T-cell (primary cell): ENCODE measurements around the gene SAMD3. TPM values are rescaled to one million over a fixed set of nuclear protein-coding genes. Genes with fewer than 3 reads are reported as not detected.
A peak's percentile ranks its signal among the peaks of the same experiment; 100 is the strongest.
"Not testable (repeated sequence)": the region's sequence is repeated elsewhere in the genome, so short reads cannot be mapped to it uniquely, and the experiment has no call there.

ENCODE experiments used
- ATAC-seq, 4 experiments: fragments of 200-7000 bp in 3 of 4; fragments of 150-1000 bp in 1 of 4; cut with Tn5 transposase; replicated peaks in 1 of 4; 1 replicate in 3 of 4; 2 replicates in 1 of 4; pipeline ENCODE4 v1.10.0; 2021; ENCODE audit warnings: moderate library complexity in 3 of 4, mild to moderate bottlenecking in 2 of 4, moderate number of reproducible peaks in 1 of 4
- CTCF ChIA-PET, 2 donors: fragments of 300-600 bp; sonication (Branson Sonifier 250); formaldehyde crosslinking; loops; one replicate each; lab custom pipeline; 2022; ENCODE audit warnings: antibody characterized with exemption in 2 of 2; lab: Charles Lee
- POLR2A ChIA-PET, 2 donors: fragments of 300-600 bp; sonication (Branson Sonifier 250); formaldehyde crosslinking; loops; one replicate each; lab custom pipeline; 2022; ENCODE audit warnings: antibody characterized with exemption in 2 of 2; lab: Charles Lee
- DNase-seq, 35 experiments: peaks; one replicate each; pipeline versions ENCODE4 v3.0.0 to v3.0.0-alpha.2; 2013 to 2023
- H3K27ac ChIP-seq: one replicate; pipeline ENCODE4 v1.5.1; 2013; ENCODE audit warnings: low read length
- H3K27me3 ChIP-seq, 2 experiments: replicated peaks in 1 of 2; 1 replicate in 1 of 2; 2 replicates in 1 of 2; pipeline versions ENCODE4 v1.6.1 to v1.7.0; 2013; ENCODE audit warnings: low read length in 1 of 2, mixed read lengths in 1 of 2; ENCODE audit not compliant: control insufficient read depth in 2 of 2, insufficient read depth in 2 of 2; ENCODE audit errors: extremely low read depth in 1 of 2
- H3K36me3 ChIP-seq, 2 donors: 1 replicate in 1 of 2; 2 replicates in 1 of 2; pipeline versions ENCODE4 v1.6.1 to v1.7.0; 2013; ENCODE audit warnings: low read length in 1 of 2; ENCODE audit not compliant: control insufficient read depth in 2 of 2, insufficient read depth in 1 of 2; ENCODE audit errors: extremely low read depth in 1 of 2
- H3K4me1 ChIP-seq, 2 experiments: 1 replicate in 1 of 2; 2 replicates in 1 of 2; pipeline versions ENCODE4 v1.6.1 to v1.7.0; 2013; ENCODE audit warnings: low read length in 2 of 2, mixed read lengths in 1 of 2; ENCODE audit not compliant: insufficient read depth in 2 of 2, control insufficient read depth in 1 of 2; ENCODE audit errors: extremely low read depth in 1 of 2
- H3K4me3 ChIP-seq, 2 donors: 1 replicate in 1 of 2; 2 replicates in 1 of 2; pipeline versions ENCODE4 v1.5.1 to v1.7.0; 2013; ENCODE audit warnings: mild to moderate bottlenecking in 2 of 2, low read length in 1 of 2, moderate library complexity in 1 of 2; ENCODE audit not compliant: control insufficient read depth in 1 of 2; ENCODE audit errors: extremely low read depth in 1 of 2
- H3K9me3 ChIP-seq: 2 replicates; pipeline ENCODE4 v1.7.0; 2013
- H3K27ac Mint-ChIP-seq, 2 donors: one replicate each; pipeline ENCODE4 v1.8.0; 2020 to 2021; ENCODE audit warnings: mild to moderate bottlenecking in 2 of 2, mixed read lengths in 2 of 2
- H3K27me3 Mint-ChIP-seq, 2 donors: one replicate each; pipeline ENCODE4 v1.8.0; 2021 to 2022; ENCODE audit warnings: mixed read lengths in 2 of 2
- H3K36me3 Mint-ChIP-seq: one replicate; pipeline ENCODE4 v1.8.0; 2021; ENCODE audit warnings: mixed read lengths
- H3K4me1 Mint-ChIP-seq, 3 donors: one replicate each; pipeline ENCODE4 v1.8.0; 2020 to 2022; ENCODE audit warnings: mixed read lengths in 3 of 3, mild to moderate bottlenecking in 1 of 3
- H3K4me3 Mint-ChIP-seq, 3 donors: one replicate each; pipeline ENCODE4 v1.8.0; 2020 to 2022; ENCODE audit warnings: mild to moderate bottlenecking in 3 of 3, mixed read lengths in 3 of 3, moderate library complexity in 3 of 3
- H3K9me3 Mint-ChIP-seq, 3 donors: one replicate each; pipeline ENCODE4 v1.8.0; 2020 to 2022; ENCODE audit warnings: mixed read lengths in 3 of 3
- WGBS: methylation state at CpG from one replicate; pipeline ENCODE4 v1.1.5; 2013; ENCODE audit warnings: missing lambda C conversion rate; ENCODE audit not compliant: insufficient coverage; 5-methylcytosine and 5-hydroxymethylcytosine counted together
- total RNA-seq, 35 experiments: library from RNA in 6 of 35; stranded (reverse) in 6 of 35; fragments of 120-200 nt in 1 of 35; gene quantifications; one replicate each; pipeline versions ENCODE4 v1.2.1 to v1.2.4 and lab custom pipeline; 2013 to 2026

Gene SAMD3, protein sequence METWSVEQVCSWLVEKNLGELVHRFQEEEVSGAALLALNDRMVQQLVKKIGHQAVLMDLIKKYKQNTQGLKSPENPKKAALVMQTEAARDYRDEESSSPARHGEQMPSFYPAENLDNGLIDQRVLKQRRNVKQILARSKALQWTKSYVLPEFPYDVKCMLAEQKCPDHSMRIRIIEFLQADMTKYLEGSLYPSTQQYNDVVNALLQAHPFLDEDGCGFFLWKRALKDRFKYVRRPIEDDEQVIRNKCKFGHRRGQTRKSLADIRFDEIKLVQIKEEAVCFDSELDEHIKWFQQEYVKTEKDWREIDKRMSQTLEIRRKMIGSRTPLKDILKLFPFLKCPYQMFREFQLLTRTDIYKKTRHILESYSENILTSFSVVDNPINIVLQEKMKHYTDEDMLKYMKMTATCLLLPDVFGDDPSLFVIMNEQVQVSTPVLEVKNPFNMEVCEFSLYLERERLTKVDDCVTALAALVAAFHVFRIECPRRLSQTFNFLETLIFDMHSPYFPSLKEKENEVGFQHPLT
- total RNA-seq (10 to 100 TPM; 27.5 to 73.8 (median 38.5) TPM), total RNA-seq (lab: John Stamatoyannopoulos, UW) (1.5 to 54.5 (median 26.3) reads per million in 29 experiments)
- total RNA-seq (2013) = 133 TPM

- ATAC-seq = peak; percentile 70 to 84 (median 74)
- peaks cover 6% of the 10 kb centered on the region for H3K9me3 ChIP-seq
- ChIA-PET CTCF (interaction anchor here (0.5 to 1.7 kb wide), 17 partner anchors 8 to 733 kb away, joined by 3 to 9 read pairs (median 4); no protein-coding TSS in a partner anchor), POLR2A (interaction anchor here in 1 of 2 donors (0.6 to 0.8 kb wide), 2 partner anchors 10 to 25 kb away, joined by 3 to 5 read pairs; no protein-coding TSS in a partner anchor)
- Mint-ChIP-seq H3K36me3 (peaks cover 11% of the 10 kb centered on the region), H3K4me3 (peak within 1 kb of the TSS; percentile 74 to 86 (median 75)), H3K9me3 (peaks cover 0 to 10% (median 6%) of the 10 kb centered on the region in 3 donors), H3K4me1 (peaks cover 27 to 57% (median 40%) of the 10 kb centered on the region in 3 donors), H3K27ac (peak within 1 kb of the TSS; percentile 93 to 98), H3K27me3 (no peaks in the 10 kb centered on the region)
- peak within 1 kb of the TSS; percentile 76 for H3K27ac ChIP-seq
- peak within 1 kb of the TSS; percentile 32 to 45 for H3K4me3 ChIP-seq
- peaks cover 15 to 32% of the 10 kb centered on the region in 2 experiments for H3K4me1 ChIP-seq
- no peaks in the 10 kb centered on the region for H3K27me3 ChIP-seq
- WGBS = no CpG with 5 or more reads among the region's 2 CpGs
- no peaks in the 10 kb centered on the region for H3K36me3 ChIP-seq
- DNase-seq = peak in 7 of 35 experiments; percentile 4 to 62 (median 9)
These were observed at the start of gene SAMD3 for GRCh38 chr6:130222775-130223174. TSS of gene SAMD3 (minus strand) at chr6:130222951. CDS start at chr6:130215273, 7,678 bp downstream.

DNA sequence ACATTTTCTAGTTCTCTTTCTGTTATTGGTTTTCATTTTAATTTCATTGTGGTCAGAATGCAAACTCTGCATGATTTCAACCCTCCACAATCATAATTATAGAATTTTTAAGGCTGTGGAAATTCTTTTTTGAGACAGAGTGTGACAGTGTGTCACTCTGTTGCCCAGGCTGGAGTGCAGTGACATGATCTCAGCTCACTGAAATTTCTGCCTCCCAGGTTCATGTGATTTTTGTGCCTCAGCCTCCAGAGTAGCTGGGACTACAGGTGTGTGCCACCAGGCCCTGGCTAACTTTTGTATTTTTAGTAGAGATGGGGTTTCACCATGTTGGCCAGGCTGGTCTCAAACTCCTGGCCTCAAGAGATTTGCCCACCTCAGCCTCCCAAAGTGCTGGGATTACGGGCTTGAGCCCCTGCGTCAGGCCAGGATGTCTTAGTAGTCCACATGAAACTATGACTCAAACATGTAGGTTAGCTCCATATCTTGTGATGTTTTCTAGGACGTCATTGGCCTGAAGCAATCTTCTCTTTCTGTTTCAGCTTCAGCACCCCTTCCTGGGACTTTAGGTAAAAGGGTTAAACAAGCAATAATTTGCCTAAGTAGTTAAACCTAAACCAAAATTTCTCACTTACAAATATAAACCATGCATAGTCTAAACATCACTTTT, 47.4 kb upstream of the SAMD3 start:
- no peaks in the 10 kb centered on the region for H3K36me3 ChIP-seq
- CTCF ChIA-PET = interaction anchor here (0.5 to 1.0 kb wide), 3 partner anchors 9 to 204 kb away, joined by 4 to 6 read pairs (median 5); no protein-coding TSS in a partner anchor
- 77% methylated on average over 2 of the region's 3 CpGs for WGBS
- POLR2A ChIA-PET = interaction anchor here in 1 of 2 donors (0.5 kb wide), 1 partner anchor 1315 kb away, joined by 5 read pairs; no protein-coding TSS in a partner anchor
- peaks cover 12% of the 10 kb centered on the region for H3K9me3 ChIP-seq
- Mint-ChIP-seq H3K9me3 (peaks cover 4 to 29% (median 8%) of the 10 kb centered on the region in 3 donors), H3K27me3 (no peaks in the 10 kb centered on the region), H3K27ac (no peak overlapping the region), H3K4me1 (peaks cover 0 to 1% (median 0%) of the 10 kb centered on the region in 3 donors), H3K4me3 (no peak overlapping the region), H3K36me3 (peaks cover 6% of the 10 kb centered on the region)
- H3K27me3 ChIP-seq = no peaks in the 10 kb centered on the region
- no peak overlapping the region for H3K27ac ChIP-seq
- DNase-seq (no peak), ATAC-seq (no peak)
- H3K4me3 ChIP-seq = no peak overlapping the region
- H3K4me1 ChIP-seq = no peaks in the 10 kb centered on the region

DNA sequence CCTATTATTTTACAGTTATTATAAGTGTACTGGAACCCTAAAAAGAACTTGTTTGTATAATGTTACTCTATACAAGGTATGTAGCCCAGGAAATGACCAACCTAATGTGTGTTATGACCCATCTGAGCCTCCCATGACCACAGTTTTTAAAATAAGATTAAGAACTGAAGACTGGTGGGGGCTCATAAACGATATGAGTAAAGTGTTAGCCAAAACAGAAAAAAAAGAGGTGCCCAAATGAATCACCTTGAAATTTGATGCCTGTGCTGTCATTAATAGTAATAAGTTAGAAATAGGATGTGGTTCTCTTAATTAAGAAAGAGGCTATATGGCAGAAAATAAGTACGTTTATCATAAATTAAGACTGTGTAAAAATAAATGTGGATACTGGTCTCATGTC, 42.8 kb upstream of the SAMD3 start:
- CTCF ChIA-PET, H3K27me3 Mint-ChIP-seq, H3K9me3 Mint-ChIP-seq, H3K27ac Mint-ChIP-seq, ATAC-seq, H3K27me3 ChIP-seq, DNase-seq, H3K27ac ChIP-seq, H3K9me3 ChIP-seq, POLR2A ChIA-PET, H3K4me1 ChIP-seq, H3K36me3 ChIP-seq, H3K4me3 Mint-ChIP-seq, H3K4me3 ChIP-seq, H3K36me3 Mint-ChIP-seq: not testable (repeated sequence)
- peaks cover 11 to 19% (median 12%) of the 10 kb centered on the region in 3 donors for H3K4me1 Mint-ChIP-seq
- WGBS = no CpG with 5 or more reads among the region's 2 CpGs

- peak overlapping the region in 1 of 3 donors; percentile 77 for H3K4me3 Mint-ChIP-seq
- peaks cover 0 to 19% of the 10 kb centered on the region in 2 experiments for H3K4me1 ChIP-seq
- no peaks in the 10 kb centered on the region for H3K9me3 ChIP-seq
- CTCF ChIA-PET = interaction anchor here in 1 of 2 donors (0.6 to 0.7 kb wide), 3 partner anchors 9 to 1116 kb away, joined by 3 read pairs; no protein-coding TSS in a partner anchor
- H3K27ac Mint-ChIP-seq = peak overlapping the region; percentile 84 to 95
- no peaks in the 10 kb centered on the region for H3K36me3 ChIP-seq
- H3K36me3 Mint-ChIP-seq = peaks cover 2% of the 10 kb centered on the region
- H3K27ac ChIP-seq = peak overlapping the region; percentile 85
- ATAC-seq (no peak), DNase-seq (no peak)
- POLR2A ChIA-PET = interaction anchor here in 1 of 2 donors (0.6 kb wide), 1 partner anchor 201 kb away, joined by 5 read pairs; no protein-coding TSS in a partner anchor
- WGBS = no CpG with 5 or more reads among the region's 2 CpGs
- peaks cover 0 to 2% of the 10 kb centered on the region in 2 experiments for H3K27me3 ChIP-seq
- peaks cover 29 to 37% (median 33%) of the 10 kb centered on the region in 3 donors for H3K4me1 Mint-ChIP-seq
- H3K27me3 Mint-ChIP-seq = no peaks in the 10 kb centered on the region
- H3K9me3 Mint-ChIP-seq = peaks cover 0 to 4% (median 0%) of the 10 kb centered on the region in 3 donors
- no peak overlapping the region for H3K4me3 ChIP-seq
These were observed 39.3 kb upstream of the SAMD3 start for GRCh38 chr6:130262008-130262407.

DNA sequence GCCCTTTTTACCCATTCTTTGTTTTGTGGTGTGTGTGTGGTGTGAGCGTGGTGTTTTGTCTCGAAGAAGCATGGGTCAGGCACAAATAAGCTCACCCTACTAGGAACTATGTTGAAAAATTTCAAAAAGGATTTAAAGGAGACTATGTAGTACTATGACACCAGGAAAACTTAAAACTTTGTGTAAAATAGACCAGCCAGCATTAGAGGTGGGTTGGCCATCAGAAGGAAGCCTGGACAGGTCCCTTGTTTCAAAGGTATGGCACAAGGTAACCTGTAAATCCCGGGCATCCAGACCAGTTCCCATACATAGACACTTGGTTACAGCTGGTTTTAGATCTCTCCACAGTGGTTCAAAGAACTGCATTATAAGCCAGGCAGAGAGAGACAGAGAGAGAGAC, 38.8 kb upstream of the SAMD3 start:
- not testable (repeated sequence) for H3K27me3 ChIP-seq, ATAC-seq, H3K36me3 Mint-ChIP-seq, H3K9me3 ChIP-seq, H3K27me3 Mint-ChIP-seq, H3K36me3 ChIP-seq, DNase-seq, H3K9me3 Mint-ChIP-seq
- H3K4me1 ChIP-seq = peaks cover 0 to 19% of the 10 kb centered on the region in 2 experiments
- peak overlapping the region; percentile 85 for H3K27ac ChIP-seq
- ChIA-PET CTCF (interaction anchor here in 1 of 2 donors (0.6 kb wide), 1 partner anchor 9 kb away, joined by 3 read pairs; no protein-coding TSS in a partner anchor), POLR2A (interaction anchor here in 1 of 2 donors (0.6 kb wide), 1 partner anchor 201 kb away, joined by 5 read pairs; no protein-coding TSS in a partner anchor)
- peak overlapping the region; percentile 45 to 77 (median 49) for H3K4me3 Mint-ChIP-seq
- H3K27ac Mint-ChIP-seq = peak overlapping the region; percentile 84 to 95
- peaks cover 29 to 37% (median 33%) of the 10 kb centered on the region in 3 donors for H3K4me1 Mint-ChIP-seq
- no CpG with 5 or more reads among the region's 3 CpGs for WGBS
- H3K4me3 ChIP-seq = peak overlapping the region in 1 of 2 donors; percentile 45
